ENCODE results near the gene RAD51B.
A peak's percentile ranks its signal among the peaks of the same experiment; 100 is the strongest.

The RAD51B gene

GRCh38 chr14:68486809-68487208 is 667.2 kb downstream of the RAD51B start:
- no peaks in the 10 kb centered on the region for H3K9me3 Mint-ChIP-seq
- H3K4me3 Mint-ChIP-seq, result no peak overlapping the region
- TF ChIP-seq CTCF (IDR thresholded peaks at IDR 0.05; ENCODE audit: unreplicated experiment in 3 of 3), result no peak
- H3K4me1 Mint-ChIP-seq, result peaks cover 37% of the 10 kb centered on the region
- peak overlapping the region in 2 of 3 experiments; percentile 51 to 89 for H3K27ac Mint-ChIP-seq
- no peaks in the 10 kb centered on the region for H3K36me3 Mint-ChIP-seq (ENCODE audit: low read depth)
- no peaks in the 10 kb centered on the region for H3K27me3 Mint-ChIP-seq (ENCODE audit: low read depth)

DNA sequence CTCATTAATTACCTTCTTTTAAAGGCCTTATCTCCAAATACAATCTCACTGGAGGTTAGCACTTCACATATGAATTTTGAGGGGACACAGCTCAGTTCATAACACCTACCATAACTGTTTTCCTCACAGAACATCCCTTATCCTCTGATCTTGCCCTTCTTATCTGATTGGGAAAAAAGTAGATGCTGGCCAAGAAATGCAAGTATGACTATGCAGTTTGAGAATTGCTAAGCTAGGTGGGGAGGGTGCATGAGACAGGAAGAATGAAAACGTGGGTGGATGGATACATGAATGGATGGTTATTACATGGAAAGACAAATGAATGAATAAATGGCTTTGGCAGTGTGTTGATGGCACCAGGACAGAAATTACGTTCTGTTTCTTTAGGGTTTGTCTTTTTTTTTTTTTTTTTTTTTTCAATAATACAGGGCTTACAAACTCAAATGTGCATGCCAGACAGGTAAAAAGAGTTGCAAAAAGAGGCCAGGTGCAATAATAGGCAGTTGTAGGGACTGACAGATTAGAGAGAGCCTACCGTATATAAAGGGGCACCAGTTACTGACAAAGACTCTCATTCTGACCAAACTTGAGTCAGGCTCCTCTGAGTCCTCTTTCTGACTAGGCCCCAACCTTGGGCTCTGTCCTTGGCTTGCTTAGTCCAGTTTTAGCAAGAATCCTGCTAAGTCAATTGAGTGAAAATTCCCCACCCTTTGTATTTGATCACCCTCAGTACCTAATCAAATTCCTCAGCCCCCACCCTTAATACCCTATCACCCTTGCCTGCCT is 668.4 kb downstream of the RAD51B start:
- TF ChIP-seq CTCF (IDR thresholded peaks at IDR 0.05; ENCODE audit: unreplicated experiment in 3 of 3), result no peak
- no peaks in the 10 kb centered on the region for H3K27me3 Mint-ChIP-seq (ENCODE audit: low read depth)
- no peaks in the 10 kb centered on the region for H3K36me3 Mint-ChIP-seq (ENCODE audit: low read depth)
- H3K4me3 Mint-ChIP-seq, result no peak overlapping the region
- H3K27ac Mint-ChIP-seq, result peak overlapping the region in 2 of 3 experiments; percentile 8 to 39
- H3K4me1 Mint-ChIP-seq, result peaks cover 49% of the 10 kb centered on the region
- H3K9me3 Mint-ChIP-seq, result no peaks in the 10 kb centered on the region

DNA sequence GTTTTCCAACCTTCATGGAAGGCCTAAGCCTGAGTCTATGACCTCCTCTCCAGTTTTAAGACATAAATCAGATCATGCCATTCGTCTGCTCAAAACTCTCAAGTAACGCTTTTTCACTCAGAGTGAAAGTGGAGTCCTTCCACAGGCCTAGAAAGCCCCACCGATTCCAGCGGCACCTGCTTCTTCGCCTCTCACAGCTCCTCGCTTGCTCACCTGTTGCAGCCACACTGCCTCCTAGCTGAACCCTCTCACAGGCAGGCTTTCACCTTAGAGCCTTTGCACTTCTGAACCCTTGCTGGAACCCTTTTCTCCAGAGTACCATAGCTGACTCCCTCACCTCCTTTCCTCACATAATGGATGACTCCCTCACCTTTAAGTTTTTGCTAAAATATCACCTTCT is 672.2 kb downstream of the RAD51B start:
- no peaks in the 10 kb centered on the region for H3K36me3 Mint-ChIP-seq (ENCODE audit: low read depth)
- H3K27ac Mint-ChIP-seq, result peak overlapping the region; percentile 88 to 97 (median 93)
- H3K4me3 Mint-ChIP-seq, result no peak overlapping the region
- no peaks in the 10 kb centered on the region for H3K9me3 Mint-ChIP-seq
- H3K27me3 Mint-ChIP-seq (ENCODE audit: low read depth), result peaks cover 4% of the 10 kb centered on the region
- peaks cover 58% of the 10 kb centered on the region for H3K4me1 Mint-ChIP-seq
- no peak for TF ChIP-seq CTCF (IDR thresholded peaks at IDR 0.05; ENCODE audit: unreplicated experiment in 3 of 3)

DNA sequence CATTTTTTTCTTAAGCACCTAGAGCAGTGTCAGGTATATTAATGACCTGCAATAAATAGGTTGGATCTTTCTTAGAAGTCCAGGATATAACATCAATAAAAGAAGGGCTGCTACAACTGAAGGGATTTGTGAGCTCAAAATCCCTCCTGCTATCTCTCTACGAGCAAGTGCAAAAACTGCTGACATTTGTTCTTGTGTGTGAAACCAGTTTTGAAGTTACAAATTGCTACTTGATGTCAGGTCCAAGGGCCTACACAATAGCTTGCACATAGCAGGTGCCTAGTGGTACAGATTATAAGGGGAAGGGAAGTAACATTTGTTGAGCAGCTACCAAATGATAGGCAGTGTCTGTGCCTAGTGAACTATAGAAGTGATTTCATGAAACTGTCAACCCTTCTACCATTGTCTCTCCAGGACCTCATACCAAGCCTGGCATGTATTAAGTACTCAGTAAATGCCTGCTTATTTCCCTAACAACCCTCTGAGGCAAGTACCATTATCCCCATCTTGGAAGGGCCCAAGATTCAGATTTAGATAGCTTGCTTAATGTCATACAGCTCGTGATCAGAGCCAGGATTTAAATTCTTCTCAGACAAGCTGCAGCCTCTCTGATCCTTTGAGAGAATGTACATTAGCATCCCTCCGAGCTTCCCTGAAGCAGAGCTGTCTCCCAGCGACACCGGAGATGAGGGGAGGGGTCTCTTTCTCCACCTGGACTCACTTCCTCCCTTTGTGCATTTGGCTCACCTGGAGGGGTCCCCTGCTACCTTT is 673.0 kb downstream of the RAD51B start:
- no peaks in the 10 kb centered on the region for H3K36me3 Mint-ChIP-seq (ENCODE audit: low read depth)

DNA sequence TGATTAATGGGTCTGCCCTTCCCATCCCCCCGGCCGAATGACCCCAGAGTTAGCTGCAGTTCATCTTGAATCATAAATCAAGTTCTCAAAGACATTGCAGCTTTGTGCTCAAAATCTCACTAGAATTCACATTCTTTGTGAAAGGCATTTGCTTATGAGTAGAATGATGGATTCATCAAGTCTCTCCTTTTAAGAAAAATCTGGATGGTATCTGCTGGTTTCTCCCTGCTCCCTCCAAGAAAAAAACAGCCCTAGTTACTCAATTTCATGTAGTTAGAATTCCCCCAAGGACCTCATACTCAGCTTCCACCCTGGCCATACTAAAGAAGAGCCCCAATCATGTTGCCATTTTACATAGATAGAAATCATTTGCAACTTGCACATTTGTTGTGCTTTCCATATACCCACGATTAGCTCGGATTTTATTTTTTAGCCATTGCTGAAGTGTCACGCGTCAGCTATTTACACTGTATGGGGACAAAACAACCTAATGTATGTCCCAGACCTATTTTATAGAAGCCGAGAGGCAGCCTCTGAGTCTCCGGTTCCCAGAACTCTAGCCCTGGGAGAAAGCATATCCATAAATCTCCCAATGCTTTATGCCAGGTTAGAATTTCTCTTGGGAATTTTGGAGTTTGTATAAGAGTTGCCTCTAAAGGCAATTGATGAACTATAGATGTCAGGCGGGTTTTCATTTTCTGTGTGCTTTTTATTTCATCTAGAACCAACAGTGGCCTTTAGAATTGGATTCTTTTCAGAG is 673.8 kb downstream of the RAD51B start:
- no peaks in the 10 kb centered on the region for H3K36me3 Mint-ChIP-seq (ENCODE audit: low read depth)

More for the DNA sequence above, 673.0 kb downstream of the RAD51B start:
- no peak for TF ChIP-seq CTCF (IDR thresholded peaks at IDR 0.05; ENCODE audit: unreplicated experiment in 3 of 3)
- H3K4me1 Mint-ChIP-seq, result peaks cover 58% of the 10 kb centered on the region
- no peaks in the 10 kb centered on the region for H3K9me3 Mint-ChIP-seq
- no peak overlapping the region for H3K4me3 Mint-ChIP-seq
- peaks cover 4% of the 10 kb centered on the region for H3K27me3 Mint-ChIP-seq (ENCODE audit: low read depth)
- H3K27ac Mint-ChIP-seq, result peak overlapping the region; percentile 88 to 97 (median 93)

More for the DNA sequence above, 673.8 kb downstream of the RAD51B start:
- H3K4me3 Mint-ChIP-seq, result no peak overlapping the region
- peaks cover 65% of the 10 kb centered on the region for H3K4me1 Mint-ChIP-seq
- no peak for TF ChIP-seq CTCF (IDR thresholded peaks at IDR 0.05; ENCODE audit: unreplicated experiment in 3 of 3)
- H3K27ac Mint-ChIP-seq, result peak overlapping the region; percentile 88 to 97 (median 93)
- peaks cover 4% of the 10 kb centered on the region for H3K27me3 Mint-ChIP-seq (ENCODE audit: low read depth)
- no peaks in the 10 kb centered on the region for H3K9me3 Mint-ChIP-seq

Data from nephron (organoid).